K562 (cell line): ENCODE data around the gene ARHGAP28. TPM values are rescaled to one million over a fixed set of nuclear protein-coding genes. Genes with fewer than 3 reads are reported as not detected.

Experiments
- ATAC-seq: fragments of 200-7000 bp; cut with Tn5 transposase; 3 replicates; pipeline ENCODE4 v1.9.1; 2020; ENCODE audit warnings: moderate library complexity
- BruUV-seq: library from RNA; stranded (reverse); fragments of 400-500 nt; replicated peaks from 2 replicates; lab custom pipeline; 2021; lab: Mats Ljungman, UMichigan
- CTCF ChIA-PET: fragments of 300-600 bp; formaldehyde crosslinking; extraction: SDS; loops from one replicate; lab custom pipeline; 2021; ENCODE audit warnings: low intra/inter-chr PET ratio; lab: Yijun Ruan, JAX
- POLR2A ChIA-PET: fragments of 300-600, 350-650 bp; sonication (Branson Sonifier 250); formaldehyde crosslinking; extraction: SDS; loops from one replicate; lab custom pipeline; 2021; ENCODE audit warnings: antibody characterized with exemption, inconsistent platforms; lab: Yijun Ruan, JAX
- DNase-seq, 4 experiments: peaks; one replicate each; pipeline versions ENCODE4 v3.0.0 to v3.0.0-alpha.2; 2011 to 2018; ENCODE audit warnings: low spot score in 3 of 4, mixed read lengths in 3 of 4; ENCODE audit errors: extremely low read depth in 1 of 4
- FAIRE-seq: peaks from 2 replicates; lab custom pipeline; 2011; peaks lifted over from hg19 to GRCh38; lab: Jason Lieb, UNC
- H2AFZ ChIP-seq: 2 replicates; pipeline ENCODE4 v1.6.0; 2011; ENCODE audit warnings: low read depth, low read length, control low read depth, inconsistent platforms
- H3K27ac ChIP-seq: fragments of 200-600 bp; 3 replicates; pipeline ENCODE4 v1.8.0; 2011; ENCODE audit warnings: low read depth, mild to moderate bottlenecking, control low read depth, inconsistent platforms, low read length, moderate library complexity, mixed read lengths; ENCODE audit errors: extremely low read depth
- H3K27me3 ChIP-seq, 2 experiments: fragments of 300-600 bp in 1 of 2; 2 replicates in 1 of 2; 3 replicates in 1 of 2; pipeline versions ENCODE4 v1.6.0 to v1.8.0; 2011; ENCODE audit warnings: inconsistent platforms in 2 of 2, low read length in 2 of 2, mild to moderate bottlenecking in 1 of 2, mixed read lengths in 1 of 2, moderate library complexity in 1 of 2; ENCODE audit not compliant: control insufficient read depth in 2 of 2, insufficient read depth in 2 of 2
- H3K36me3 ChIP-seq: fragments of 300-600 bp; 3 replicates; pipeline ENCODE4 v1.8.0; 2011; ENCODE audit warnings: mild to moderate bottlenecking, low read length, inconsistent platforms; ENCODE audit not compliant: control insufficient read depth, insufficient read depth
- H3K4me1 ChIP-seq, 2 experiments: fragments of 200-600 bp in 1 of 2; replicated peaks in 1 of 2; 2 replicates in 1 of 2; 3 replicates in 1 of 2; pipeline versions ENCODE4 v1.5.1 to v1.8.0; 2011; ENCODE audit warnings: inconsistent platforms in 2 of 2, low read length in 2 of 2, mild to moderate bottlenecking in 1 of 2, mixed read lengths in 1 of 2, moderate library complexity in 1 of 2; ENCODE audit not compliant: control insufficient read depth in 2 of 2, insufficient read depth in 2 of 2
- H3K4me2 ChIP-seq: 2 replicates; pipeline ENCODE4 v1.6.1; 2011; ENCODE audit warnings: low read length, control low read depth, inconsistent platforms, mixed read lengths; ENCODE audit not compliant: insufficient read depth
- H3K4me3 ChIP-seq: fragments of 200-600 bp; sonication (generic), shearing (Covaris generic); 2 replicates; pipeline ENCODE4 v1.5.1; 2016; ENCODE audit warnings: control low read depth, inconsistent platforms
- H3K79me2 ChIP-seq: fragments of 200-600 bp; 3 replicates; pipeline ENCODE4 v1.8.0; 2011; ENCODE audit warnings: low read length, inconsistent platforms; ENCODE audit not compliant: control insufficient read depth, insufficient read depth
- H3K9ac ChIP-seq, 2 experiments: 2 replicates each; pipeline versions ENCODE4 v1.6.0 to v1.6.1; 2011; ENCODE audit warnings: low read depth in 2 of 2, low read length in 2 of 2, control low read depth in 1 of 2, inconsistent platforms in 1 of 2, mild to moderate bottlenecking in 1 of 2, mixed read lengths in 1 of 2; ENCODE audit not compliant: insufficient read depth in 1 of 2
- H3K9me1 ChIP-seq: one replicate; pipeline ENCODE4 v1.6.0; 2011; ENCODE audit warnings: inconsistent platforms, mild to moderate bottlenecking, low read length, moderate library complexity; ENCODE audit not compliant: control insufficient read depth, insufficient read depth
- H3K9me3 ChIP-seq: replicated peaks from 2 replicates; pipeline ENCODE4 v1.5.1; 2011; ENCODE audit warnings: low read depth, low read length, inconsistent platforms; ENCODE audit not compliant: control insufficient read depth, insufficient read depth
- H4K20me1 ChIP-seq: replicated peaks from 2 replicates; pipeline ENCODE4 v1.6.1; 2011; ENCODE audit warnings: low read length, inconsistent platforms, mixed read lengths; ENCODE audit not compliant: control insufficient read depth, insufficient read depth
- CBFA2T3 ChIP-seq: fragments of 450-650 bp; IDR thresholded peaks from 2 replicates; pipeline ENCODE4 v1.6.1; 2017
- CEBPG ChIP-seq, 3 experiments: fragments of 200-800 bp in 1 of 3; sonication (Bioruptor generic) in 1 of 3; sonication (generic) in 1 of 3; formaldehyde crosslinking in 1 of 3; IDR thresholded peaks in 2 of 3; conservative IDR thresholded peaks in 1 of 3; 2 replicates each; pipeline versions ENCODE4 v1.6.1 to v1.8.0; 2016 to 2022; ENCODE audit warnings: missing compliant biosample characterization in 2 of 3, missing genetic modification characterization in 2 of 3, mild to moderate bottlenecking in 1 of 3, missing genetic modification reagents in 1 of 3
- KLF16 ChIP-seq: IDR thresholded peaks from 2 replicates; pipeline ENCODE4 v1.6.1; 2016; ENCODE audit warnings: antibody characterized with exemption
- MTA1 ChIP-seq: fragments of 450-650 bp; IDR thresholded peaks from 2 replicates; pipeline ENCODE4 v1.6.1; 2017; ENCODE audit warnings: borderline replicate concordance
- NFIC ChIP-seq: fragments of 450-650 bp; IDR thresholded peaks from 2 replicates; pipeline ENCODE4 v1.6.1; 2017; ENCODE audit warnings: mild to moderate bottlenecking, inconsistent platforms
- ZNF354B ChIP-seq: fragments of 250-450 bp; sonication (Bioruptor Pico); IDR thresholded peaks from 2 replicates; pipeline ENCODE4 v1.4.0; 2020
- ZNF668 ChIP-seq: fragments of 250-450 bp; sonication (Bioruptor Pico); IDR thresholded peaks from 2 replicates; pipeline ENCODE4 v1.8.0; 2022; ENCODE audit warnings: mild to moderate bottlenecking, inconsistent platforms
- WGBS: fragments of 100-300 bp; shearing (Covaris generic); methylation state at CpG from one replicate; pipeline ENCODE4 v1.1.6; 2016; ENCODE audit warnings: low coverage, mixed read lengths; ENCODE audit not compliant: insufficient coverage; ENCODE audit errors: missing lambda C conversion rate; 5-methylcytosine and 5-hydroxymethylcytosine counted together
- in situ Hi-C: fragments of 300-500 bp; cut with MboI; formaldehyde crosslinking; loops from 4 replicates; pipeline ENCODE4 v1.15.0; 2018; ENCODE audit warnings: inconsistent platforms, mixed read lengths
- intact Hi-C: fragments of 100-400 bp; cut with micrococcal nuclease; formaldehyde crosslinking; loops from 2 replicates; pipeline ENCODE4 v1.14.2; 2022
- polyA plus RNA-seq, 8 experiments: library from polyadenylated mRNA; depleted of rRNA in 4 of 8; stranded (reverse) in 5 of 8; unstranded in 3 of 8; fragments of >200 nt; fragmentation: Nextera tagmentation in 2 of 8; fragmentation: Illumina TruSeq in 1 of 8; extraction: Ambion mirVana in 2 of 8; extraction: Trizol in 1 of 8; gene quantifications; 2 replicates each; pipeline versions ENCODE4 v1.2.1 to v1.2.3, GENCODE V29; 2011 to 2014; ENCODE audit warnings: inconsistent platforms in 1 of 8, missing spikeins in 1 of 8
- total RNA-seq, 7 experiments: library from RNA; depleted of rRNA in 6 of 7; stranded (reverse); fragments of >200 nt in 6 of 7; fragmentation: Illumina TruSeq in 2 of 7; extraction: Trizol in 2 of 7; gene quantifications; 2 replicates each; pipeline versions ENCODE4 v1.2.1 to v1.2.3, GENCODE V29; 2011 to 2021; ENCODE audit warnings: low replicate concordance in 1 of 7
- TF ChIP-seq, protein P1 (sequence below): fragments of 450-650 bp; IDR thresholded peaks from 2 replicates; pipeline ENCODE4 v1.6.1; 2016

The ARHGAP28 gene
- total and polyA plus RNA-seq, 9 of the 15 experiments (the other 6 are each of a cell fraction or from before 2014, with no cell fraction given) = 0.93 to 5.9 (median 5.0) TPM

DNA sequence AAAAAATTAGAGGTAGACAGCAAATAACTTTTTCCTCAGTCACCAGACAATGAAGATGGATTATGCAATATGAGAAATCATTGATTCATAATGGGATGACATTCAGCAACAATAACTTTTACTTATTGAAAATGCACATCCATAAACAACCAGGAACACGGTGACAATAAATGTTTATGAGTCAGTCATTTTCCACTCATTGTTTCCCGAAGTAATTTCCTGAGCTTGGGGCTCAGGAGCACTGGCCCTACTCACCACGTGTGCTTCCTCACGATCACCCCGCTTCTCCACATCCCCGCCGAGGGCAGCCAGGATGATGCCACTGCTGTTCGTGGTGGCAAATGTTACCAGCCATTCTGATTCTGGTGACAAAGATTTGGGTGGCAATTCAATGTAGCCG is 231.8 kb downstream of the ARHGAP28 start:
- H3K27me3 ChIP-seq = peaks cover 15 to 27% of the 10 kb centered on the region in 2 experiments; a peak in 4 of 5 replicates
- no peak overlapping the region for H2AFZ ChIP-seq
- FAIRE-seq = no peak
- in situ Hi-C loops (no loop called here), intact Hi-C loops (no loop called here)
- H3K4me2 ChIP-seq = no peak overlapping the region
- no peak for ATAC-seq
- CTCF ChIA-PET = no interaction called here
- POLR2A ChIA-PET = no interaction called here
- H3K4me3 ChIP-seq = no peak overlapping the region
- BruUV-seq = no TSS peak
- TF ChIP-seq, protein P1, sequence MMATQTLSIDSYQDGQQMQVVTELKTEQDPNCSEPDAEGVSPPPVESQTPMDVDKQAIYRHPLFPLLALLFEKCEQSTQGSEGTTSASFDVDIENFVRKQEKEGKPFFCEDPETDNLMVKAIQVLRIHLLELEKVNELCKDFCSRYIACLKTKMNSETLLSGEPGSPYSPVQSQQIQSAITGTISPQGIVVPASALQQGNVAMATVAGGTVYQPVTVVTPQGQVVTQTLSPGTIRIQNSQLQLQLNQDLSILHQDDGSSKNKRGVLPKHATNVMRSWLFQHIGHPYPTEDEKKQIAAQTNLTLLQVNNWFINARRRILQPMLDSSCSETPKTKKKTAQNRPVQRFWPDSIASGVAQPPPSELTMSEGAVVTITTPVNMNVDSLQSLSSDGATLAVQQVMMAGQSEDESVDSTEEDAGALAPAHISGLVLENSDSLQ = no peak
- TF ChIP-seq CEBPG (CRISPR knock-in tag; IDR thresholded peaks at IDR 0.05) (no peak), CEBPG (tag; conservative IDR thresholded peaks at IDR 0.05 in 1 of 2, IDR thresholded peaks at IDR 0.05 in 1 of 2) (peak; percentile 38 to 39; a peak in 2 of 4 replicates), ZNF668 (CRISPR knock-in tag) (no peak), ZNF354B (CRISPR knock-in tag) (no peak), CBFA2T3 (no peak), KLF16 (no peak), MTA1 (no peak), NFIC (no peak)
- no peaks in the 10 kb centered on the region for H3K79me2 ChIP-seq
- H3K9ac ChIP-seq = no peak overlapping the region
- H3K36me3 ChIP-seq = no peaks in the 10 kb centered on the region
- no peaks in the 10 kb centered on the region for H3K9me3 ChIP-seq
- H4K20me1 ChIP-seq = no peaks in the 10 kb centered on the region
- no peaks in the 10 kb centered on the region for H3K9me1 ChIP-seq
- under 1% methylated on average over 9 of the region's 9 CpGs for WGBS
- DNase-seq = no peak
- H3K4me1 ChIP-seq = no peaks in the 10 kb centered on the region
- H3K27ac ChIP-seq = no peak overlapping the region
